Thyroid gland (tissue), 4 donors: Measurements from ENCODE around the gene TMEM97. TPM values are rescaled to one million over a fixed set of nuclear protein-coding genes. Genes with fewer than 3 reads are reported as not detected.

Experiments used
- DNase-seq, 2 donors: peaks; one replicate each; pipeline ENCODE4 v3.0.0-alpha.2; 2019
- H3K27ac ChIP-seq, 3 donors: fragments of 200-600 bp; sonication (generic); 1 replicate in 2 of 3; 2 replicates in 1 of 3; pipeline ENCODE4 v1.5.1; 2016 to 2019; ENCODE audit warnings: mild to moderate bottlenecking in 1 of 3, moderate library complexity in 1 of 3
- H3K27me3 ChIP-seq: fragments of 200-600 bp; sonication (generic); one replicate; pipeline ENCODE4 v1.5.1; 2019
- H3K36me3 ChIP-seq, 2 donors: fragments of 200-600 bp; sonication (generic); one replicate each; pipeline ENCODE4 v1.5.1; 2016 to 2019
- H3K4me1 ChIP-seq, 2 donors: fragments of 200-600 bp; sonication (generic); one replicate each; pipeline ENCODE4 v1.5.1; 2017 to 2019
- H3K4me3 ChIP-seq, 3 donors: fragments of 200-600 bp; sonication (generic); replicated peaks in 1 of 3; 1 replicate in 2 of 3; 2 replicates in 1 of 3; pipeline ENCODE4 v1.5.1; 2016; ENCODE audit warnings: mild to moderate bottlenecking in 1 of 3
- H3K9me3 ChIP-seq: fragments of 200-600 bp; sonication (generic); one replicate; pipeline ENCODE4 v1.5.1; 2017
- POLR2A ChIP-seq, 2 donors: fragments of 450-650 bp; IDR thresholded peaks; one replicate each; pipeline ENCODE4 v1.6.1; 2017; ENCODE audit warnings: antibody characterized with exemption in 2 of 2, mild to moderate bottlenecking in 2 of 2, moderate library complexity in 1 of 2
- WGBS, 2 donors: methylation state at CpG; one replicate each; pipeline ENCODE4 v1.1.5; 2017; 5-methylcytosine and 5-hydroxymethylcytosine counted together
- intact Hi-C: fragments of 100-400 bp; cut with DNase I; formaldehyde crosslinking; loops from one replicate; pipeline ENCODE4 v1.15.1; 2023
- total RNA-seq, 4 donors: library from RNA; depleted of rRNA; stranded (reverse); fragments of >200 nt; gene quantifications; one replicate each; pipeline ENCODE4 v1.2.3, GENCODE V29; 2016
- TF ChIP-seq, protein P1 (sequence below), 6 experiments: fragments of 200-600 bp in 3 of 6; fragments of 450-650 bp in 3 of 6; sonication (generic) in 3 of 6; IDR thresholded peaks; one replicate each; pipeline ENCODE4 v1.5.1; 2016 to 2019; ENCODE audit warnings: antibody characterized with exemption in 6 of 6, mild to moderate bottlenecking in 2 of 6, inconsistent platforms in 1 of 6, moderate library complexity in 1 of 6

Gene TMEM97
- total RNA-seq, 4 donors from 2014 or later = 3.1 to 5.2 (median 4.5) TPM

DNA sequence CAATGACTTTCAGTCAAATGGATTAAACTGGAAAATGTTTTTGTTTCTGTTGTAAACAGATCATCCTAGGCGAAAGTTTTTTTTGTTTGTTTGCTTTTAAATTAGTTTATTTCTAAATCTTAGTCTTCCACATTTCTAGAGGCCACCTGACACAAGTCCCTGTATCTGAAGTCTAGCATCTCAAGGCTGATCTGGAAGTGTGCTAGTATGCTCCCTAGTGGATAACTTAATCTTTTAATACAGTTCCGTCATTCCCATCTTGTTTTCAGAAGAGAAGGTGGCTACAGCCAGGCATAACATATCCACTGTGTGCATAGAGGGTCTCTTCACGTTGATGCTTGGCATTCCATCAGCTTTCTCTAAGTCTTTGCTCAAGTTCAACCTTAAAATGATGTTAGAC is 8.7 kb downstream of the TMEM97 start:
- Histone ChIP-seq H3K4me3 (no peak overlapping the region), H3K4me1 (no peaks in the 10 kb centered on the region), H3K9me3 (no peaks in the 10 kb centered on the region), H3K27me3 (no peaks in the 10 kb centered on the region), H3K36me3 (peaks cover 19 to 33% of the 10 kb centered on the region in 2 donors), H3K27ac (no peak overlapping the region)
- intact Hi-C loops = no loop called here
- TF ChIP-seq POLR2A (IDR thresholded peaks at IDR 0.05) = no peak
- TF ChIP-seq, protein P1, sequence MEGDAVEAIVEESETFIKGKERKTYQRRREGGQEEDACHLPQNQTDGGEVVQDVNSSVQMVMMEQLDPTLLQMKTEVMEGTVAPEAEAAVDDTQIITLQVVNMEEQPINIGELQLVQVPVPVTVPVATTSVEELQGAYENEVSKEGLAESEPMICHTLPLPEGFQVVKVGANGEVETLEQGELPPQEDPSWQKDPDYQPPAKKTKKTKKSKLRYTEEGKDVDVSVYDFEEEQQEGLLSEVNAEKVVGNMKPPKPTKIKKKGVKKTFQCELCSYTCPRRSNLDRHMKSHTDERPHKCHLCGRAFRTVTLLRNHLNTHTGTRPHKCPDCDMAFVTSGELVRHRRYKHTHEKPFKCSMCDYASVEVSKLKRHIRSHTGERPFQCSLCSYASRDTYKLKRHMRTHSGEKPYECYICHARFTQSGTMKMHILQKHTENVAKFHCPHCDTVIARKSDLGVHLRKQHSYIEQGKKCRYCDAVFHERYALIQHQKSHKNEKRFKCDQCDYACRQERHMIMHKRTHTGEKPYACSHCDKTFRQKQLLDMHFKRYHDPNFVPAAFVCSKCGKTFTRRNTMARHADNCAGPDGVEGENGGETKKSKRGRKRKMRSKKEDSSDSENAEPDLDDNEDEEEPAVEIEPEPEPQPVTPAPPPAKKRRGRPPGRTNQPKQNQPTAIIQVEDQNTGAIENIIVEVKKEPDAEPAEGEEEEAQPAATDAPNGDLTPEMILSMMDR (IDR thresholded peaks at IDR 0.05) = no peak
- DNase-seq = no peak
- WGBS, 2 donors = 62 to 67% methylated on average over 3 of the region's 3 CpGs

DNA sequence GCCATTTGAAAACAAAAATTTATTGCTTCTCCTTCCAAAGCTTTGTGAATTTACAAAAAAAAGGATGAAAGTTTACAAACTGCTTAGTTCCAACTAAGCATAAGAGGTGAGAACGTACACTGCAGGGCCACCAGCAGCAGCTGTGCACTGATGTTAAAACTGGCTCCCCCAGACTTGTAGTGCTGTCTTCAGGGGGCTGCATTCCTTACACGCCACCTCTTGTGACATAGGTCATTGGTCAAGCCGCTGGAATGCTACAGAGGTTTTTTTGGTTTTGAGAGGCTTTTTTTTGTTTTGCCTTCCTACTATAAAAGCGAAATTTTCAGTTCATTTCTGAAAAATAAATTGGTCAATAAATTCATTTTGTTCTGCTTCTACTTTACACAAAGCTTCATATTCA is 9.3 kb downstream of the TMEM97 start:
- no peak for DNase-seq
- intact Hi-C loops = no loop called here

DNA sequence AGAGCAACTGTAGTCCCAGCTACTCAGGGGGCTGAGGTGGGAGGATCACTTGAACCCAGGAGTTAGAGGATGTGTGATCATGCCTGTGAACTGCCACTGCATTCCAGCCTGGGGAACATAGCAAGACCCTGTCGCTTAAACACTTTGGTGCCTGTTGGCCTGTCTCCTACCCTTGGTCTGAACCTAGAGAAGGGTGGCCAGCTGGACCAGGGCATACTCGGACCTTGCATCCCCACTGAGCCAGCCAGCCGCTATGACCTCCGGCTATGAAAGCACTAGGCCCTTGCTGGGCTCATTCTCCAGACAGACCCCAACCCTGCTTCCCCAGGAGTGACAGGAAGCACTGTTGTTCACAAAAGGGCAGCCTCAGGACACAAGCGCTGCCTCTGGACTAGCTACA is 11.7 kb downstream of the TMEM97 start:
- no peak overlapping the region for H3K4me3 ChIP-seq
- no peak for TF ChIP-seq POLR2A (IDR thresholded peaks at IDR 0.05)
- TF ChIP-seq, protein P1 (IDR thresholded peaks at IDR 0.05) = no peak
- peaks cover 11 to 15% of the 10 kb centered on the region in 2 donors for H3K4me1 ChIP-seq
- intact Hi-C loops = loop anchor here (10.0 kb wide), 1 partner anchor 624 kb away; the partner anchor contains the start of gene PHF12
- DNase-seq = no peak
- H3K27ac ChIP-seq = no peak overlapping the region
- H3K27me3 ChIP-seq = no peaks in the 10 kb centered on the region
- WGBS, 2 donors = 93 to 100% methylated on average over 3 to 5 of the region's 5 CpGs
- no peaks in the 10 kb centered on the region for H3K9me3 ChIP-seq
- peaks cover 19 to 33% of the 10 kb centered on the region in 2 donors for H3K36me3 ChIP-seq

More for the DNA sequence above, 9.3 kb downstream of the TMEM97 start:
- Histone ChIP-seq H3K36me3 (peaks cover 19 to 33% of the 10 kb centered on the region in 2 donors), H3K27me3 (no peaks in the 10 kb centered on the region), H3K27ac (no peak overlapping the region), H3K4me3 (no peak overlapping the region), H3K9me3 (no peaks in the 10 kb centered on the region), H3K4me1 (no peaks in the 10 kb centered on the region)
- WGBS, 2 donors = 80 to 83% methylated on average over 4 of the region's 4 CpGs
- TF ChIP-seq POLR2A (IDR thresholded peaks at IDR 0.05) = no peak
- TF ChIP-seq, protein P1 (IDR thresholded peaks at IDR 0.05) = no peak

DNA sequence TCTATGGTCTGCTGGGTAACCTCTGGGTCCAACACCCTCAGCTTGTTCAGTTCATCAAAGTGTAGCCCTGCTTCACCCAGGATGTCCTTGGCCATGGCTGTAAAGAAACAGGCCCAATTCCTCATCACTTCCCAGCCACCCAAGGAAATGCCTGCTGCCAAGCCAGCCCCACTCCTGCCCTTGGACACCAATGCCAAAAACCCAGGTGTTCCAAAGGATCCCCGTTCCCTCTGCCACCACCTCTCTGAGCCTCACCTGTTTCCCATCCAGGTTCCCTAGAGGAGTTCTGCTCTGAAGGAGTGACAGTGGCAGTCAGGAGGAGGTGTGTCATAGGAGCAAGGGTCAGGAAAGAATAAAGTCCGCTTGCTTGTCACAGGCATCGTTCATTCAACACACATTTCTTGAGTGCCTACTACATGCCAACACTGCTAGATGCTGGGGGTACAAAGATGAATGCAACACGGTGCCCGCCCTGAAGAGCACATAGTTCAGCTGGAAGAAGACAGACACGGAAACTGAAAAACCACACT is 13.0 kb downstream of the TMEM97 start:
- WGBS, 2 donors = 91 to 93% methylated on average over 6 of the region's 6 CpGs
- TF ChIP-seq, protein P1 (IDR thresholded peaks at IDR 0.05) = no peak
- no peak for TF ChIP-seq POLR2A (IDR thresholded peaks at IDR 0.05)
- H3K27ac ChIP-seq = no peak overlapping the region
- H3K9me3 ChIP-seq = no peaks in the 10 kb centered on the region
- no peaks in the 10 kb centered on the region for H3K27me3 ChIP-seq
- H3K4me3 ChIP-seq = no peak overlapping the region
- no peak for DNase-seq
- peaks cover 19 to 33% of the 10 kb centered on the region in 2 donors for H3K36me3 ChIP-seq
- H3K4me1 ChIP-seq = peaks cover 11 to 21% of the 10 kb centered on the region in 2 donors
- intact Hi-C loops = loop anchor here (10.0 kb wide), 1 partner anchor 623 kb away; the partner anchor contains the start of gene PHF12

DNA sequence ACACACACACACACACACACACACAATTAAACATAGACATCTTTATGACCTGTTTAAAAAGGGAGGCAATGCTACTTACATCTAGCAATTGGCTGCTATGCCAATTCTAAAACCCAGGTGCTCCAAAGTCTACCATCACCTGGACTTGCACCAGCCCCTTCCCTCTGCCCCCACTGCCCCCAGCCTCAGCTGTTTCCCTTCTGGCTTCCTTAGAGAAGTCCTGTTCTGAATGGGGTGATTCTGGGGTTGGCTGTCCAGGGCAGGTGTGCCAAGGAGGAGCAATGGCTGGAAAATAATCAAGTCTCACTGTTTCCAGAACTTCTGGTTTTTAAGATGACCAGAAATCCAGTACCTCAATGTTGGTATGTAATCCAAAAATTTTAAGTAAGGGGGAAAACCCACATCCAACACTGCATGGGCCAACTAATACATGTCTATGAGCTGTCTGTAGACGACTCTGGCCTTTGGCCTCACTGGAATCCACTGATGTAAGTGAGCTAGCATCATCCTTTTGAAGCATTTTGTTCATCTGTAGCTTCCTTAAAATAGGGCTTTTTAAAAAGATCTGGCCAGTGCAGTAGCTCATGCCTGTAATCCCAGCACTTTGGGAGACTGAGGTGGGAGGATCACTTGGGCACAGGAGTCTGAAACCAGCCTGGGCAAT is 14.2 kb downstream of the TMEM97 start:
- Histone ChIP-seq H3K36me3 (peaks cover 13 to 33% of the 10 kb centered on the region in 2 donors), H3K4me3 (no peak overlapping the region), H3K27me3 (no peaks in the 10 kb centered on the region), H3K4me1 (peaks cover 11 to 33% of the 10 kb centered on the region in 2 donors), H3K27ac (no peak overlapping the region), H3K9me3 (no peaks in the 10 kb centered on the region)
- WGBS, 2 donors = 89 to 90% methylated on average over 1 of the region's 1 CpG
- no peak for TF ChIP-seq POLR2A (IDR thresholded peaks at IDR 0.05)
- TF ChIP-seq, protein P1 (IDR thresholded peaks at IDR 0.05) = no peak
- no peak for DNase-seq
- intact Hi-C loops = loop anchor here (10.0 kb wide), 1 partner anchor 622 kb away; the partner anchor contains the start of gene PHF12
